NB4 (cell line): ENCODE measurements around the gene ESRRG.

Experiments
- CTCF ChIP-seq: IDR thresholded peaks from one replicate; pipeline ENCODE4 v1.5.1; 2012; ENCODE audit warnings: low read depth, low read length
- MAX ChIP-seq: IDR thresholded peaks from 2 replicates; pipeline ENCODE4 v1.6.1; 2011; ENCODE audit warnings: low read depth, low read length

GRCh38 chr1:216461466-216461865 lies 261.8 kb downstream of the ESRRG start:
- TF ChIP-seq CTCF (no peak), MAX (no peak)
